Heart right ventricle (tissue), 16 donors: ENCODE data around the gene SMAD9. TPM values are rescaled to one million over a fixed set of nuclear protein-coding genes. Genes with fewer than 3 reads are reported as not detected.

Experiments
- ATAC-seq, 8 donors: fragments of 200-7000 bp; cut with Tn5 transposase; one replicate each; pipeline ENCODE4 v1.9.1; 2020; ENCODE audit warnings: mild to moderate bottlenecking in 8 of 8, moderate library complexity in 8 of 8, moderate number of reproducible peaks in 1 of 8
- DNase-seq, 2 donors: peaks; one replicate each; pipeline ENCODE4 v3.0.0-alpha.2; 2020
- H3K27ac ChIP-seq, 10 donors: fragments of 200-600 bp; sonication (generic) in 2 of 10; one replicate each; pipeline versions ENCODE4 v1.5.0 to v1.8.0; 2020 to 2022; ENCODE audit warnings: mild to moderate bottlenecking in 3 of 10
- H3K27me3 ChIP-seq, 7 donors: fragments of 200-600 bp; one replicate each; pipeline ENCODE4 v1.8.0; 2021 to 2022; ENCODE audit warnings: mild to moderate bottlenecking in 2 of 7
- H3K36me3 ChIP-seq, 9 donors: fragments of 200-600 bp; sonication (generic) in 1 of 9; one replicate each; pipeline versions ENCODE4 v1.5.0 to v1.8.0; 2020 to 2022; ENCODE audit warnings: mild to moderate bottlenecking in 2 of 9
- H3K4me1 ChIP-seq, 9 donors: fragments of 200-600 bp; sonication (generic) in 1 of 9; one replicate each; pipeline versions ENCODE4 v1.5.0 to v1.8.0; 2020 to 2022; ENCODE audit warnings: mild to moderate bottlenecking in 4 of 9
- H3K4me3 ChIP-seq, 10 donors: fragments of 200-600 bp; sonication (generic) in 2 of 10; one replicate each; pipeline versions ENCODE4 v1.5.0 to v1.8.0; 2020 to 2022; ENCODE audit warnings: mild to moderate bottlenecking in 7 of 10, moderate library complexity in 2 of 10
- H3K9me3 ChIP-seq, 11 donors: fragments of 200-600 bp in 10 of 11; sonication (generic) in 2 of 11; one replicate each; pipeline versions ENCODE4 v1.5.0 to v1.8.0; 2013 to 2022; ENCODE audit warnings: mild to moderate bottlenecking in 2 of 11, control low read depth in 1 of 11, moderate library complexity in 1 of 11
- CTCF ChIP-seq, 9 donors: fragments of 200-600 bp; sonication (generic) in 2 of 9; IDR thresholded peaks; one replicate each; pipeline versions ENCODE4 v1.5.0 to v1.8.0; 2021 to 2022; ENCODE audit warnings: antibody characterized with exemption in 9 of 9, mild to moderate bottlenecking in 5 of 9, moderate library complexity in 1 of 9
- WGBS, 2 donors: extraction: QIAGEN DNeasy Blood & Tissue Kit; methylation state at CpG; one replicate each; pipeline ENCODE4 v1.1.7; 2013; ENCODE audit warnings: inconsistent platforms in 1 of 2; 5-methylcytosine and 5-hydroxymethylcytosine counted together
- intact Hi-C, 10 donors: fragments of 100-400 bp; cut with DNase I; formaldehyde crosslinking; loops; one replicate each; pipeline versions ENCODE4 v1.11.1 to v1.14.2; 2022
- polyA plus RNA-seq, 2 donors: library from polyadenylated mRNA; stranded (reverse); fragments of 200-250 nt; gene quantifications; one replicate each; pipeline ENCODE4 v1.2.3, GENCODE V29; 2013
- total RNA-seq, 10 donors: library from RNA; stranded (reverse); fragmentation: NEBNext Ultra II Directional in 3 of 10; extraction: Animal tissue kit (Norgen Biotek cat#: 25700) in 3 of 10; gene quantifications; one replicate each; pipeline versions ENCODE4 v1.2.1 to v1.2.4, GENCODE V29; 2021 to 2023
- donor health status: Arrhythmogenic right ventricular cardiomyopathy.
- donor health status: ischemic (EF 13 %, LVEDD 7.1; RV severe dilation, severe dysfunction).
- donor health status: healthy with polysubstance abuse.
- donor health status: DM: no; HTN: yes; CAD: no.
- donor health status: DM: no; HTN: no; CAD: no.
- donor health status: ischemic (EF 25% LVEDD 6.9; RV normal size, moderate dysfunction).
- donor health status: ischemic (EF 25% LVEDD 5.7; RV mildly dilated, moderate dysfunction).
- donor health status: healthy.
- donor health status: DM: yes; HTN: yes; CAD: no.
- donor health status: Ischemic cardiomyopathy.
- donor health status: ischemic (EF 35%, LVEDD 5.7; RV mildly dilated, moderate dysfunction).
- donor health status: nonischemic (EF 11% LVEDD 7.7; RV severe dilation, severe dysfunction).
- donor health status: DM: yes; HTN: yes; CAD: no.
- donor health status: PGD.
- donor health status: ischemic (EF 29% LVEDD 5.4; RV normal size, mild dysfunction).
- donor health status: nonischemic (EF 23%, LVEDD 6.1; RV moderate dilation, normal function).

Gene SMAD9
- total and polyA plus RNA-seq, 12 donors = 1.2 to 7.8 (median 3.4) TPM

DNA sequence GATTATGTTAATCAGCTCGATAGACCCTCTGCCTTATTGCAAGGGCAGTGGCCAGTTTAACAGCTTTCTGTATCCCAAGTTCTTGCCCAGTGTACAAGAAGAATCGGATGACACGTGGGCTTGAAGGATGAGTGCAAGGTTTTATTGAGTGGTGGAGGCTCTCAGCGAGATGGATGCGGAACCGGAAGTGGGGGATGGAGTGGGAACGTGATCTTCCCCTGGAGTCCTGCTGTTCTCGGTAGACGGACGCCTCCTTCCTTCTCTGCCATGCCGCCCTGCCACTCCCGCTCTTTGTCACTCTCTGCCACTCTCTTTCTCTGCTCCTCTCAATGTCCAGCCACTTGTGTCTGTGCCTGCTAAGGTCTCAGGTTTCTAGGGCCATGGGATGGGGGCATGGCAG, 80.1 kb downstream of the SMAD9 start:
- H3K27me3 ChIP-seq = no peaks in the 10 kb centered on the region
- H3K4me1 ChIP-seq = peaks cover 0 to 19% (median 0%) of the 10 kb centered on the region in 9 donors
- DNase-seq (no peak), ATAC-seq (peak in 1 of 8 donors; percentile 11)
- WGBS, 2 donors = 83 to 87% methylated on average over 12 of the region's 12 CpGs
- peaks cover 0 to 11% (median 0%) of the 10 kb centered on the region in 9 donors for H3K36me3 ChIP-seq
- H3K4me3 ChIP-seq = no peak overlapping the region
- no peak for TF ChIP-seq CTCF (IDR thresholded peaks at IDR 0.05)
- no peaks in the 10 kb centered on the region for H3K9me3 ChIP-seq
- intact Hi-C loops = no loop called here
- no peak overlapping the region for H3K27ac ChIP-seq

- Histone ChIP-seq H3K4me1 (peaks cover 0 to 19% (median 0%) of the 10 kb centered on the region in 9 donors), H3K4me3 (no peak overlapping the region), H3K27ac (no peak overlapping the region), H3K9me3 (no peaks in the 10 kb centered on the region), H3K27me3 (no peaks in the 10 kb centered on the region), H3K36me3 (peaks cover 0 to 11% (median 0%) of the 10 kb centered on the region in 9 donors)
- DNase-seq = no peak
- intact Hi-C loops = no loop called here
- no peak for ATAC-seq
- no peak for TF ChIP-seq CTCF (IDR thresholded peaks at IDR 0.05)
- WGBS, 2 donors = 77 to 81% methylated on average over 3 of the region's 3 CpGs
Measured at GRCh38 chr13:36839281-36839680, 80.8 kb downstream of the SMAD9 start.

DNA sequence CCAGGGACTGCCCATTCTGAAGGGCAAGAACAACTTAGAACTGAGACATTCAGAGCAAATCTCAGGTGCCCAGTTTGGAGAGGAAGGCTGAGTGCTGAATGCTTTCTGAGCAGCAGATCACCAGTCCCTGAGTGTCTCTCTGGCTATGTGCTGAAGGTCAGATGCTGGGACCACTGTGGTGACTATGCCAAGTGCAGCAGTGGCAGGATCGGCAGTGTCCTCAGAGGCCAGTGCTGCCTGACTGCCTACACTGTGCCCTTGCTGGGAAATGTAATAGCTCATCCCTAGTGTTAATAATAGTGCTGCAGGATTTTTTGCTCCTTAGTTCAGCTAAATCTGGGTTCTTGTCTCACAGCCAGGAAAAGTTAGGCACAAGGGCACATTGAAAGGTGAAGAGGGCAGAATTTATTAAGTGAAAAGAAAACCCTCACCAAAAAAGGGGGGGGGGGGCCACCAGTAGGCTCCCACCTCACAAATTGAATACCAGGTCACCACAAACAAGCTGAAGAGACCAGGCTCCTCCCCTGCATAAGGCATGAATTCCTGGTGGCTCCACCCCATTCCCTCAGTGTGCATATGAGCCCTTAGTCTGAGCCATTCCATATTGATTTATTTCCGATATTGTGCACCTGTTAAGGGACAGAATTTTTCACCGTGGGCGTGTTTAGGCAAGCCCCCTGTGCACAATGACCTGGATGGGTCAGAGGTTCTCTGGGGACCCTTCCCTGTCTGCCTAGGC, 82.5 kb downstream of the SMAD9 start:
- peak; percentile 63 to 94 (median 90) for ATAC-seq
- Histone ChIP-seq H3K4me3 (no peak overlapping the region), H3K4me1 (peaks cover 0 to 19% (median 0%) of the 10 kb centered on the region in 9 donors), H3K27ac (peak overlapping the region in 8 of 10 donors; percentile 1 to 69 (median 46)), H3K27me3 (no peaks in the 10 kb centered on the region), H3K9me3 (no peaks in the 10 kb centered on the region), H3K36me3 (peaks cover 0 to 8% (median 0%) of the 10 kb centered on the region in 9 donors)
- 49 to 63% methylated on average over 4 of the region's 4 CpGs for WGBS, 2 donors
- TF ChIP-seq CTCF (IDR thresholded peaks at IDR 0.05) = no peak
- DNase-seq = peak in 1 of 2 donors; percentile 13
- intact Hi-C loops = no loop called here

GRCh38 chr13:36834299-36834698, 85.7 kb downstream of the SMAD9 start:
- intact Hi-C loops = no loop called here

More at GRCh38 chr13:36834299-36834698, 85.7 kb downstream of the SMAD9 start:
- ATAC-seq (no peak), DNase-seq (no peak)
- 98% methylated on average over 3 of the region's 3 CpGs for WGBS, 2 donors
- Histone ChIP-seq H3K9me3 (no peaks in the 10 kb centered on the region), H3K4me3 (no peak overlapping the region), H3K4me1 (peaks cover 0 to 19% (median 0%) of the 10 kb centered on the region in 9 donors), H3K27me3 (no peaks in the 10 kb centered on the region), H3K27ac (no peak overlapping the region), H3K36me3 (peaks cover 0 to 21% (median 1%) of the 10 kb centered on the region in 9 donors)
- TF ChIP-seq CTCF (IDR thresholded peaks at IDR 0.05) = no peak
